SK-N-SH treated with all-trans-retinoic acid at 6 μM for 48 hours (cell line): Measurements from ENCODE around the gene NCOA5.

Experiments
- ATAC-seq: fragments of 200-7000 bp; cut with Tn5 transposase; 3 replicates; pipeline ENCODE4 v1.9.1; 2020; ENCODE audit warnings: mild to moderate bottlenecking, moderate library complexity
- ARNTL ChIP-seq: fragments of 450-650 bp; formaldehyde crosslinking; IDR thresholded peaks from 2 replicates; pipeline ENCODE4 v1.5.0; 2020; ENCODE audit warnings: low read depth, mild to moderate bottlenecking, moderate library complexity, borderline replicate concordance
- CREB5 ChIP-seq: fragments of 250-450 bp; sonication (Bioruptor Pico); IDR thresholded peaks from 2 replicates; pipeline ENCODE4 v1.5.1; 2020; ENCODE audit warnings: low read depth, mild to moderate bottlenecking, moderate library complexity
- CSDC2 ChIP-seq: fragments of 250-450 bp; sonication (Bioruptor Pico); IDR thresholded peaks from 2 replicates; pipeline ENCODE4 v1.5.0; 2020; ENCODE audit warnings: mild to moderate bottlenecking, moderate library complexity
- CSRNP3 ChIP-seq: fragments of 250-450 bp; sonication (Bioruptor Pico); IDR thresholded peaks from 2 replicates; pipeline ENCODE4 v1.5.1; 2021; ENCODE audit warnings: mild to moderate bottlenecking, moderate library complexity
- GLIS3 ChIP-seq: fragments of 250-450 bp; sonication (Bioruptor Pico); IDR thresholded peaks from 2 replicates; pipeline ENCODE4 v1.5.0; 2020; ENCODE audit warnings: mild to moderate bottlenecking, moderate library complexity
- ISL1 ChIP-seq: fragments of 250-450 bp; sonication (Bioruptor Pico); IDR thresholded peaks from 2 replicates; pipeline ENCODE4 v2.1.2; 2022; ENCODE audit warnings: mild to moderate bottlenecking, moderate library complexity
- OSR1 ChIP-seq: fragments of 250-450 bp; sonication (Bioruptor Pico); IDR thresholded peaks from 2 replicates; pipeline ENCODE4 v1.8.0; 2022; ENCODE audit warnings: moderate library complexity, mild to moderate bottlenecking, inconsistent platforms
- PATZ1 ChIP-seq: fragments of 250-450 bp; sonication (Bioruptor Pico); IDR thresholded peaks from 2 replicates; pipeline ENCODE4 v1.8.0; 2020; ENCODE audit warnings: mild to moderate bottlenecking, moderate library complexity, borderline replicate concordance
- POU6F1 ChIP-seq: fragments of 250-450 bp; sonication (Bioruptor Pico); IDR thresholded peaks from 2 replicates; pipeline ENCODE4 v1.8.0; 2021; ENCODE audit warnings: low read depth, mild to moderate bottlenecking, moderate library complexity, borderline replicate concordance
- PPARA ChIP-seq: fragments of 250-450 bp; sonication (Bioruptor Pico); IDR thresholded peaks from 2 replicates; pipeline ENCODE4 v1.5.0; 2020; ENCODE audit warnings: mild to moderate bottlenecking, borderline replicate concordance
- RARB ChIP-seq: fragments of 250-450 bp; sonication (Bioruptor Pico); IDR thresholded peaks from 2 replicates; pipeline ENCODE4 v1.8.0; 2021; ENCODE audit warnings: mild to moderate bottlenecking, moderate library complexity
- SNAI2 ChIP-seq: fragments of 250-450 bp; sonication (Bioruptor Pico); IDR thresholded peaks from 2 replicates; pipeline ENCODE4 v1.5.0; 2020; ENCODE audit warnings: mild to moderate bottlenecking, moderate library complexity
- TOX ChIP-seq: fragments of 250-450 bp; sonication (Bioruptor Pico); IDR thresholded peaks from 2 replicates; pipeline ENCODE4 v1.8.0; 2021; ENCODE audit warnings: mild to moderate bottlenecking, moderate library complexity, borderline replicate concordance
- TSHZ2 ChIP-seq: fragments of 250-450 bp; sonication (Bioruptor Pico); IDR thresholded peaks from 2 replicates; pipeline ENCODE4 v1.5.0; 2020; ENCODE audit warnings: mild to moderate bottlenecking, moderate library complexity
- ZFP3 ChIP-seq: fragments of 250-450 bp; sonication (Bioruptor Pico); IDR thresholded peaks from 2 replicates; pipeline ENCODE4 v1.5.0; 2020; ENCODE audit warnings: mild to moderate bottlenecking, moderate library complexity
- ZFP30 ChIP-seq: fragments of 450-650 bp; formaldehyde crosslinking; IDR thresholded peaks from 2 replicates; pipeline ENCODE4 v1.5.0; 2022; ENCODE audit warnings: mild to moderate bottlenecking, moderate library complexity
- ZNF565 ChIP-seq: fragments of 450-650 bp; formaldehyde crosslinking; conservative IDR thresholded peaks from 2 replicates; pipeline ENCODE4 v1.5.0; 2020; ENCODE audit warnings: low read depth, mild to moderate bottlenecking, moderate library complexity
- ZNF70 ChIP-seq: fragments of 450-650 bp; formaldehyde crosslinking; IDR thresholded peaks from 2 replicates; pipeline ENCODE4 v1.5.0; 2020; ENCODE audit warnings: mild to moderate bottlenecking, moderate library complexity

Gene NCOA5

GRCh38 chr20:46131396-46131795 is 41.6 kb upstream of the NCOA5 start:
- ATAC-seq: no peak
- TF ChIP-seq SNAI2 (CRISPR knock-in tag) (no peak), PATZ1 (CRISPR knock-in tag) (no peak), ZNF565 (no peak)
- TF ChIP-seq, all 23 proteins: peak for 0

GRCh38 chr20:46130534-46130933 is 40.8 kb upstream of the NCOA5 start:
- no peak for TF ChIP-seq ZFP3
- no peak for TF ChIP-seq SNAI2 (CRISPR knock-in tag)
- TF ChIP-seq ZNF565: no peak
- ATAC-seq: no peak

GRCh38 chr20:46129955-46130481 is 40.3 kb upstream of the NCOA5 start:
- no peak for TF ChIP-seq ARNTL (CRISPR knock-in tag)
- no peak for TF ChIP-seq TSHZ2 (CRISPR knock-in tag)
- TF ChIP-seq OSR1 (CRISPR knock-in tag): no peak
- TF ChIP-seq CREB5 (CRISPR knock-in tag): no peak
- no peak for TF ChIP-seq CSRNP3 (CRISPR knock-in tag)
- TF ChIP-seq PATZ1 (CRISPR knock-in tag): no peak
- no peak for TF ChIP-seq PPARA (CRISPR knock-in tag)
- TF ChIP-seq ZFP30: no peak
- TF ChIP-seq ZNF70 (CRISPR knock-in tag): no peak
- no peak for TF ChIP-seq RARB (CRISPR knock-in tag)
- TF ChIP-seq SNAI2 (CRISPR knock-in tag): no peak
- no peak for TF ChIP-seq CSDC2
- TF ChIP-seq TOX (CRISPR knock-in tag): no peak
- no peak for TF ChIP-seq GLIS3 (CRISPR knock-in tag)
- TF ChIP-seq ISL1 (CRISPR knock-in tag): no peak
- TF ChIP-seq POU6F1 (CRISPR knock-in tag): no peak
- no peak for TF ChIP-seq ZNF565
- TF ChIP-seq, all 23 proteins: peak for 0
- ATAC-seq: no peak
